T-helper 2 cell (primary cell): ENCODE results near the gene MMP11.
A peak's percentile ranks its signal among the peaks of the same experiment; 100 is the strongest.
"Not testable (repeated sequence)": the region's sequence is repeated elsewhere in the genome, so short reads cannot be mapped to it uniquely, and the experiment has no call there.

Source experiments
- DNase-seq, 5 experiments: peaks; one replicate each; pipeline versions ENCODE4 v3.0.0 to v3.0.0-alpha.2; 2012 to 2022
- total RNA-seq, 2 donors: gene quantifications; one replicate each; lab custom pipeline; 2026; lab: John Stamatoyannopoulos, UW

MMP11 gene, protein sequence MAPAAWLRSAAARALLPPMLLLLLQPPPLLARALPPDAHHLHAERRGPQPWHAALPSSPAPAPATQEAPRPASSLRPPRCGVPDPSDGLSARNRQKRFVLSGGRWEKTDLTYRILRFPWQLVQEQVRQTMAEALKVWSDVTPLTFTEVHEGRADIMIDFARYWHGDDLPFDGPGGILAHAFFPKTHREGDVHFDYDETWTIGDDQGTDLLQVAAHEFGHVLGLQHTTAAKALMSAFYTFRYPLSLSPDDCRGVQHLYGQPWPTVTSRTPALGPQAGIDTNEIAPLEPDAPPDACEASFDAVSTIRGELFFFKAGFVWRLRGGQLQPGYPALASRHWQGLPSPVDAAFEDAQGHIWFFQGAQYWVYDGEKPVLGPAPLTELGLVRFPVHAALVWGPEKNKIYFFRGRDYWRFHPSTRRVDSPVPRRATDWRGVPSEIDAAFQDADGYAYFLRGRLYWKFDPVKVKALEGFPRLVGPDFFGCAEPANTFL
- total RNA-seq: 0.62 to 0.88 reads per million in 2 donors

GRCh38 chr22:23772649-23773473, at the start of gene MMP11:
Gene MMP11 (plus strand): TSS chr22:23772849. CDS start chr22:23772871, 22 bp downstream.
- peak in 4 of 5 experiments; percentile 32 to 42 (median 40) for DNase-seq

DNA sequence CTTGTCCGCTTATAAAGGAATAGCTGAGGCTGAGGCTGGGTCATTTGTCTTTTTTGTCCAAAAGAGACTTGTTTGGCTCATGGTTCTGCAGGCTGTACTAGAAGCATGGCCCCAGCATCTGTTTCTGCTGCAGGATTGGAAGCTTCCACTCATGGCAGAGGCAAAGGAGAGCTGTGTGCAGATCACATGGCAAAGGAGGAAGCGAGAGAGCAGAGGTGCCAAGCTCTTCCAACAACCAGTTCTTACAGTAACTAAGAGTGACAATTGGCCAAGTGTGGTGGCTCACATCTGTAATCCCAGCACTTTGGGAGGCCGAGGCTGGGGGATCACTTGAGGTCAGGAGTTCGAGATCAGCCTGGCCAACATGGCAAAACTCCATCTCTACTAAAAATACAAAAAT, 44.5 kb upstream of the MMP11 start:
- not testable (repeated sequence) for DNase-seq

DNA sequence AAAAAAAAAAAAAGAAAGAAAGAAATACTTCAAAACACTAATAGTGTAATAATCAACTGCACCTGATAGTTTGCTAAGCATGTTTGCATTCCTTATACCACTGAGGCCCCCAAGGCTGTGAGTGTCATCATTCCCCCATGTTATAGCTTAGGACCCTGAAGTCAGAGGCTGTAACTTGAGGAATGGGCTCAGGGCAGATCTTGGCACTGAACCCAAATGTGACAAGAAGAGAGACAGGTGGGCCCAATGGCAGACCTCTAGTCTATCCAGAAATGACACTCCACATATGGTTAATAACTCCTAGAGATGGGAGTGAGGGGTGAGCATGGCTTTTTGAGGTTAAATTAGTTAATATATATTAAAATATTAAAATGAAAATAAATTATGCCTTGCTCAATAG, 35.0 kb upstream of the MMP11 start:
- no peak for DNase-seq

DNA sequence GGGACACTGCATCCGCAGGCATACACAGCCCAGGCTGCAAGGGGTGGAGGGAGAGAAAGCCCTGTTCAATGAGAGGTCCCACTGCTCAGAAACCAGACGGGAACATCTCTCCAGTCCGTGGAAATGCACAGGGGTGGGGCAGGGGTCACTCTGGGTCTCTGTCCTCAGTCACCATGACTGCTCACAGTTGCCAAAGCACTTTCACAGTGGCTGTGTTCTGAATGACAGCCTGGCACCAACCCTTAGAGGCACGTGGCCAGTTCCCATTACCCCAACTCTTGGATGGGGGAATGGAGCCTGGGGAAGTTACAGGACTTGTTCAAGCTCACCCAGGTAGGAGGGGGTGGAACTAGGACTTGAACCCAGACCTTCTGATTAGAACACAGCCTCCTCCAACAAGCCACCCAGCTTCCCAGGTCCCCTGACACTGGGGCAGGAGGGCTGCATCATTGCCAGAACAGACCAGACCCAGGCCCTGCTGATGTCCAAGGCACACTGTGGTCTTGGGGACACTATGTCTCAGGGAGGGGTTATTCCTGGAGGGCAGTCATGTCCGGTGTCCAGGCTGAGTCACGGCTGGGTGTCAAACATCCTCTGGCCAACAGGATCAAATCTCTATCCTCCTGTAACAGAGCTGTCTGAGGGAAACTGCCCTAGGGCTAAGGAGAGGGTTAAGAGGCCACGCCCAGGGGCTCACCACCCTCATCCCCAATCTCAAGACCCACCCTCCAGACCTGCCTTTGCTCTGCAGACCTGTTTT, 30.0 kb upstream of the MMP11 start:
- no peak for DNase-seq

- no peak for DNase-seq
Measured at GRCh38 chr22:23743303-23743705, 29.3 kb upstream of the MMP11 start.

GRCh38 chr22:23744001-23744400, 28.6 kb upstream of the MMP11 start:
- no peak for DNase-seq

DNA sequence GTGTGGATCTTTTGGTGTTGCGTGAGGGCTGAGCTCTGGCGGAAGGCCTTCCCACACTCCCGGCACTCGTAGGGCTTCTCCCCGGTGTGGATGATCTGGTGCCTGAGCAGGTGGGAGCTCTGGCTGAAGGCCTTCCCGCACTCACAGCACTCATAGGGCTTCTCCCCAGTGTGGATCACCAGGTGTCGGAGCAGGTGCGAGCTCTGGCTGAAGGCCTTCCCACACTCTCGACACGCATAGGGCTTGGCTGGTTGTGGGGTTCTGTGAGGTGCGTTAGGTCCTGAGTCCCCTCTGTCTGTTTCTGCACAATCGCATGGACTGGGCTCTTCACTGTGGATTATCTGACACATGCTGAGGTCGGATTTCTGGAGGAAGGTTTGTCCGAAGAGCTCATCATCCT, 28.2 kb upstream of the MMP11 start:
- no peak for DNase-seq

DNA sequence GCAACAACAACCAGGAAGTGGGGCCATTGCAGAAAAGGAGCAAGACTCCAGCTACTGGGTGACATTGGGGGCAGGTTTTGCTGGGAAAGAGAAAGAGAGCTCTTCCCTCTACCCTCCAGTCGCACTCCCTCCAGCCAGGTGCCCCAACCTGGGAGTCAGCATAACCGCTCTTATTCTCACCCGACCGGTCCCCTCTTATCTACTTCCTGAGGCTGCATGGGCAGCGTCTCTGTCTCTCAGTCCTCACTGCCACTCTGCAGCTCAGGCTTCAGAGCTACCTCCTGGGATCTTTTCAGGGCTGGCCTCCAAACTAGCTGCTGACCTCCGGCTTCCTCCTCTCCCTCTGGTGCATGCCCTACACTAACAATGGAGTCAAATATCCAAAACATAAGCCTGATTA, 26.9 kb upstream of the MMP11 start:
- no peak for DNase-seq

DNA sequence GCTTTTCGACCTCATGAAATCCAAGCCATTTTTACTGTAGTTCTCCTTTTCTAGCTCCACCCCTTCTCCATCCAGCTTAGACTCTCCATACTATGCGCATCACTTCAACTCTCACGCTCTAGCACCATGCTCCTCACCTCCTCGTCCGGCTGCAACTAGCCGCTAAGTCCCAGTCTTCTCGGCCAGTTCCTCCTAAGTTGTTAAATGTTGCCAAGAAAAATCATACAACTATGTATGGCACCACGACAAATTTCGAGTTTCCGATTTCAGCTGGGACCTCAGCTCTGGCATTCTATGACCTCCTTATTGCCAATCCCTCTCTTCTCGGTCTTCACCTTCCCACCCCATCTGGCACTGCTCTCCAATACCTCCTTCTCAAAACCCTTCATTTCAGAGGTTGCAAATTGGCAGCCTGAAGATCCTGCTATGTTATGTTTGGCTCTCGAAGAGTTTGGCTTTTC, 22.8 kb upstream of the MMP11 start:
- no peak for DNase-seq

GRCh38 chr22:23750367-23750713, 22.3 kb upstream of the MMP11 start:
- DNase-seq: no peak

- peak; percentile 67 to 91 (median 77) for DNase-seq
Measured at GRCh38 chr22:23750714-23751440, 21.8 kb upstream of the MMP11 start, which contains the start of gene ZNF70. Gene ZNF70 (minus strand): TSS chr22:23751112. CDS start chr22:23745140, 5,972 bp downstream.

DNA sequence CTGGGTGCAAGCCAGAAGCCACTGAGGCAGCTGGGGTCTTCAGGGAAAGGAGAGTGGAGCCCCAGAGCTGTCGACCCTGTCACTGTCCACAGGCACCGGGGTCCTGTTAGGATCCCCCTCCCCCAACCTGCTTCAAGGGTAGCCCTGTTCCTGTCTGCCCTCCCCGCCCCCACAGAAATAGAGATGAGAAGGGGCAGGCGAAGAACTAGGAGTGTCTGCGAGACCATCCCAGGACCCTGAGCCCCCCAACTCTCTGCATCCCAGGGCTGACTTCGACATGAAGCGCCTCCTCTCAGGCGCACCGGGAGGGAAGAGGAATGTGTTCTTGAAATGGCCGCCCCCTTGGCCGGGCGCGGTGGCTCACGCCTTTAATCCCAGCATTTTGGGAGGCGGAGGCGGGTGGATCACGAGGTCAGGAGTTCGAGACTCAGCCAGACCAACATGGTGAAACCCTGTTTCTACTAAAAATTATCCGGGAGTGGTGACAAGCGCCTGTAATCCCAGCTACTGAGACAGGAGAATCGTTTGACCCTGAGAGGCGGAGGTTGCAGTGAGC, 21.1 kb upstream of the MMP11 start:
- no peak for DNase-seq

- no peak for DNase-seq
Measured at GRCh38 chr22:23752090-23752691, 20.5 kb upstream of the MMP11 start.

DNA sequence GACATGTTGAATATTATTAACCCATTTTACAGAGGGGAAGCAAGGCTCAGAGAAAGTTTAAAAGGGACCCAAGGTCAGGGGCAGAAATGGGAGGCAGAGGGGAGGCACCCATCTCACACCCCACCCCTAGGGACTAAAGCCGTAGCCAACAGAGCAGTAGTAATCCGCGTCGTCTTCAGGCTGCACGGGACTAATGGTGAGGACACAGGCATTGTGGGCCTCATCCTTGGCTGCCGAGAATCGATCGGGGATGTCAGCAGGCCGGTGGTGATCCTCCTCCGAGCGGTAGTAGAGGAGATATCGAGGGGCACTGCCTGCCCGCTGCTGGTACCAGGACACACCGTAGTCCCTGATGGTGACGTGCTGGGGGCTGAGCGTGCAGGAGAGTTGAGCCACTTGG, 19.9 kb upstream of the MMP11 start:
- no peak for DNase-seq

DNA sequence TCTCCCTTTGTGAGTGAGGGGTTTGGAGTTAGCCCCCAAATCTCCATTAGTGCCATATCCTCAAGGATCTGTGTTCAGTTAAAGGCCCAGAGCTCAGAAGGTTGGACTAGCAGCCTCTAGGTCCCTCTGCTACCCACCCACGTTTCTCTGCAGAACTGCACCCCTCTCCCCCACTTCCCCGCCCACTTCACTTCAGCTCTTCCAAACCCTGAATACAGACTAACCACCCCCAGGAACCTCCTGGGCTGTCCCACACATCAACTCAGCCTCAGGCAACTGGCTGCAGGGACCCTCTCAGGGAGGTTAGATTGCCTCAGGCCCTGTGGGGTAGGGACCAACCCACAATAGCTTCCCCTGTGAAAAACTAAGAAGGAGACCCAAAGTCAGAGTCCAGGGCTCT, 19.3 kb upstream of the MMP11 start:
- no peak for DNase-seq

GRCh38 chr22:23754220-23754919, 18.3 kb upstream of the MMP11 start, which contains the start of gene VPREB3:
Gene VPREB3 (minus strand): TSS chr22:23754425. CDS start chr22:23754363, 62 bp downstream.
- no peak for DNase-seq

DNA sequence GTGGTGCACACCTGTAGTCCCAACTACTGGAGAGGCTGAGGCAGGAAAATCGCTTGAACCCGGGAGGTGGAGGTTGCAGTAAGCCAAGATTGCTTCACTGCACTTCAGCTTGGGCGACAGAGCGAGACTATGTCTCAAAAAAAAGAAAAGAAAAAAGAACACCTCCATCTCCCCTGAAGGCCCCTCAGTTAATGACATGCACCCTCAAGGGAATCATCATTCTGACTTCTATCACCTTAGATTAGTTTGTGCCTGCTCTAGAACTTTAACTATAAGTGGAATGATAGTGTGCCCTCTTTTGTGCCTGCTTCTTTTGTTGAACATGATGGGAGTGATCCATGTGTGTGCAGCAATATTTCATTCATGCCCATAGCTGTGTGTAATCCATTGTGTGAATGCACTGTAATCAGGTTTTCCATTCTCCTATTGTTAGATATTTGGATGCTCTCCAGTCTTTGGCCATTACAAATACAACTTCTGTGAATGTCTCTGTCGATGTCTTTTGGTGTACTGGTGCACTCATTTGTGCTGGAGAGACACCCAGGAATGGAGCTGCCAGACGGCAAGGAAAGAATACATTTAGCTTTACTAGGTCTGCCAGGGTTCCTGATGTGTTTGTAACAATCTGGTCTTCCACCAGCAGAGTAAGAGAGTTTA, 17.5 kb upstream of the MMP11 start:
- DNase-seq: no peak

- no peak for DNase-seq
Measured at GRCh38 chr22:23755711-23756110, 16.9 kb upstream of the MMP11 start.

DNA sequence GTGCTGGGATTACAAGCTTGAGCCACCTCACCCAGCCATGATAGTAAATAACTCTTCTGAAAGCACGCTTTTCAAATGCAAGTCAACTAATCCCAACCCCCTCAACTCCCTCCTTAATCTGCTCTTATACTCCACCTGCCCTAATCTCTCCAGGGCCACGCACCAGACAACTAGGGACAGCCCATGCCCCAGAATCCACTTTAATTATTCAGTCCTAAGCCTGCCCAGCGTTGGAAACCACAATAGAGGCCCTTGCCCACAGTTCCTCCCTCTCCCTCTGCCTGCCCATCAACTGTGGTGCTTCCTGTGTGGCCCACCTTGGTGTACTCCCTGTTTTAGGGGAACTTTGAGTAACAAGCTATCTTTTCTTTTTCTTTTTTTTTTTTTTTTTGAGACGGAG, 15.8 kb upstream of the MMP11 start:
- DNase-seq: no peak

- DNase-seq: no peak
Measured at GRCh38 chr22:23759566-23759965, 13.1 kb upstream of the MMP11 start.
